Endothelial cell of umbilical vein (primary cell): Measurements from ENCODE around the gene CACNB4. TPM values are rescaled to one million over a fixed set of nuclear protein-coding genes. Genes with fewer than 3 reads are reported as not detected.

Experiments
- BruUV-seq: library from RNA; stranded (reverse); fragments of 400-500 nt; replicated peaks from 2 replicates; lab custom pipeline; 2021; lab: Mats Ljungman, UMichigan
- CTCF ChIA-PET: fragments of 300-600, 350-600 bp; sonication (Branson Sonifier 250); formaldehyde crosslinking; loops from one replicate; lab custom pipeline; 2021; ENCODE audit warnings: antibody characterized with exemption, inconsistent platforms; lab: Charles Lee
- POLR2A ChIA-PET: fragments of 300-600, 350-600 bp; sonication (Branson Sonifier 250); formaldehyde crosslinking; loops from one replicate; lab custom pipeline; 2021; ENCODE audit warnings: antibody characterized with exemption, inconsistent platforms; lab: Charles Lee
- DNase-seq: peaks from one replicate; pipeline ENCODE4 v3.0.0-alpha.2; 2011; ENCODE audit warnings: low read depth, low spot score
- FAIRE-seq: peaks from 2 replicates; lab custom pipeline; 2011; peaks lifted over from hg19 to GRCh38; lab: Jason Lieb, UNC
- H2AFZ ChIP-seq: 2 replicates; pipeline ENCODE4 v1.6.0; 2012; ENCODE audit warnings: low read depth, low read length, control low read depth, inconsistent platforms
- H3K27ac ChIP-seq: 2 replicates; pipeline ENCODE4 v1.5.1; 2011; ENCODE audit warnings: low read depth, mild to moderate bottlenecking, control low read depth, low read length, moderate library complexity; ENCODE audit not compliant: insufficient read depth
- H3K27me3 ChIP-seq, 2 experiments: 2 replicates each; pipeline versions ENCODE4 v1.6.0 to v1.6.1; 2011; ENCODE audit warnings: low read length in 2 of 2, mixed read lengths in 1 of 2; ENCODE audit not compliant: control insufficient read depth in 2 of 2, insufficient read depth in 2 of 2
- H3K36me3 ChIP-seq, 2 experiments: 2 replicates in 1 of 2; 3 replicates in 1 of 2; pipeline ENCODE4 v1.5.1; 2011; ENCODE audit warnings: low read length in 2 of 2, mild to moderate bottlenecking in 1 of 2, moderate library complexity in 1 of 2; ENCODE audit not compliant: control insufficient read depth in 2 of 2, insufficient read depth in 2 of 2; ENCODE audit errors: extremely low read depth in 1 of 2
- H3K4me1 ChIP-seq: 3 replicates; pipeline ENCODE4 v1.5.1; 2011; ENCODE audit warnings: mild to moderate bottlenecking, low read length; ENCODE audit not compliant: control insufficient read depth, insufficient read depth; ENCODE audit errors: extremely low read depth
- H3K4me2 ChIP-seq: 2 replicates; pipeline ENCODE4 v1.6.1; 2011; ENCODE audit warnings: low read length, control low read depth, mixed read lengths; ENCODE audit not compliant: insufficient read depth
- H3K4me3 ChIP-seq, 3 experiments: fragments of 200-600 bp in 1 of 3; sonication (generic), shearing (Covaris generic) in 1 of 3; replicated peaks in 1 of 3; 2 replicates each; pipeline ENCODE4 v1.5.1; 2011 to 2016; ENCODE audit warnings: control low read depth in 3 of 3, low read length in 3 of 3, mild to moderate bottlenecking in 2 of 3, inconsistent platforms in 1 of 3, low read depth in 1 of 3, moderate library complexity in 1 of 3; ENCODE audit not compliant: insufficient read depth in 1 of 3
- H3K79me2 ChIP-seq: 2 replicates; pipeline ENCODE4 v1.6.0; 2012; ENCODE audit warnings: low read length, inconsistent platforms; ENCODE audit not compliant: control insufficient read depth, insufficient read depth
- H3K9ac ChIP-seq: replicated peaks from 2 replicates; pipeline ENCODE3; 2011; ENCODE audit warnings: low read length, control low read depth; ENCODE audit not compliant: insufficient read depth; ENCODE audit errors: extremely low read depth
- H3K9me1 ChIP-seq: replicated peaks from 3 replicates; pipeline ENCODE4 v1.6.0; 2011; ENCODE audit warnings: mild to moderate bottlenecking, low read length; ENCODE audit not compliant: control insufficient read depth, insufficient read depth; ENCODE audit errors: extremely low read depth
- H3K9me3 ChIP-seq: replicated peaks from 2 replicates; pipeline ENCODE4 v1.5.1; 2012; ENCODE audit warnings: low read length, inconsistent platforms; ENCODE audit not compliant: control insufficient read depth, insufficient read depth
- H4K20me1 ChIP-seq: replicated peaks from 2 replicates; pipeline ENCODE3; 2011; ENCODE audit warnings: mild to moderate bottlenecking, low read length; ENCODE audit not compliant: control insufficient read depth, insufficient read depth; ENCODE audit errors: extremely low read depth
- EZH2 ChIP-seq: IDR thresholded peaks from 2 replicates; pipeline ENCODE4 v1.6.1; 2012; ENCODE audit warnings: borderline replicate concordance, low read depth, mild to moderate bottlenecking, moderate library complexity, low read length, inconsistent platforms; ENCODE audit not compliant: severe bottlenecking
- FOS ChIP-seq: IDR thresholded peaks from 2 replicates; pipeline ENCODE4 v1.6.1; 2011; ENCODE audit warnings: mild to moderate bottlenecking, low read length, moderate library complexity, borderline replicate concordance; ENCODE audit not compliant: insufficient read depth
- GATA2 ChIP-seq: IDR thresholded peaks from 2 replicates; pipeline ENCODE4 v1.7.0; 2011; ENCODE audit warnings: low read depth, mild to moderate bottlenecking, moderate library complexity, mixed read lengths, low read length; ENCODE audit not compliant: insufficient read length, insufficient read depth
- JUN ChIP-seq: IDR thresholded peaks from 2 replicates; pipeline ENCODE4 v1.6.1; 2011; ENCODE audit warnings: borderline replicate concordance, low read depth; ENCODE audit not compliant: insufficient read length, insufficient read depth
- MYC ChIP-seq: IDR thresholded peaks from one replicate; pipeline ENCODE4 v1.6.1; 2011; ENCODE audit warnings: mild to moderate bottlenecking, low read depth, low read length
- POLR2AphosphoS5 ChIP-seq: IDR thresholded peaks from 2 replicates; pipeline ENCODE4 v1.6.1; 2012; ENCODE audit warnings: low read depth, mild to moderate bottlenecking, control low read depth, low read length, moderate library complexity; ENCODE audit not compliant: insufficient read depth
- dilution Hi-C: fragments of 300-500 bp; cut with MboI; formaldehyde crosslinking; loops from one replicate; pipeline ENCODE4 v1.15.0; 2019; ENCODE audit warnings: low sequenced_read_pairs; ENCODE audit not compliant: extremely low pct_ligation_motif_present
- intact Hi-C: fragments of 100-400 bp; cut with micrococcal nuclease; formaldehyde crosslinking; loops from one replicate; pipeline ENCODE4 v1.10.0; 2022
- polyA plus RNA-seq, 4 experiments: library from polyadenylated mRNA; depleted of rRNA in 3 of 4; stranded (reverse) in 3 of 4; unstranded in 1 of 4; fragments of >200 nt; gene quantifications; 2 replicates each; pipeline versions ENCODE4 v1.2.1 to v1.2.3, GENCODE V29; 2011 to 2012; ENCODE audit warnings: missing spikeins in 1 of 4
- total RNA-seq: library from RNA; stranded (reverse); gene quantifications from 2 replicates; pipeline ENCODE4 v1.2.3, GENCODE V29; 2021
- TF ChIP-seq, protein P1 (sequence below), 2 donors: IDR thresholded peaks; 1 replicate in 1 of 2; 2 replicates in 1 of 2; pipeline ENCODE4 v1.5.1; 2011; ENCODE audit warnings: low read length in 2 of 2, mild to moderate bottlenecking in 2 of 2, moderate library complexity in 2 of 2, control low read depth in 1 of 2, inconsistent platforms in 1 of 2, low read depth in 1 of 2; ENCODE audit not compliant: insufficient read depth in 1 of 2; ENCODE audit errors: extremely low read depth in 1 of 2
- TF ChIP-seq, protein P2 (sequence below): IDR thresholded peaks from 2 replicates; pipeline ENCODE4 v1.6.1; 2011; ENCODE audit not compliant: insufficient read depth, insufficient read length

Gene CACNB4
- total and polyA plus RNA-seq, 2 donors (not counting 3 experiments of a cell fraction or from before 2014, with no cell fraction given), result 0.23 to 0.58 TPM

GRCh38 chr2:151861174-151861573, 237.7 kb downstream of the CACNB4 start:
- dilution Hi-C loops (no loop called here), intact Hi-C loops (no loop called here)
- H3K9me1 ChIP-seq, result no peaks in the 10 kb centered on the region
- POLR2A ChIA-PET, result no interaction called here
- peaks cover 0 to 6% of the 10 kb centered on the region in 2 experiments for H3K27me3 ChIP-seq
- H3K36me3 ChIP-seq, result no peaks in the 10 kb centered on the region
- H3K4me1 ChIP-seq, result no peaks in the 10 kb centered on the region
- H2AFZ ChIP-seq, result no peak overlapping the region
- no peaks in the 10 kb centered on the region for H3K9me3 ChIP-seq
- no peaks in the 10 kb centered on the region for H3K79me2 ChIP-seq
- TF ChIP-seq MYC (no peak), EZH2 (no peak), JUN (no peak), FOS (no peak), POLR2AphosphoS5 (no peak), GATA2 (no peak)
- TF ChIP-seq, protein P1, sequence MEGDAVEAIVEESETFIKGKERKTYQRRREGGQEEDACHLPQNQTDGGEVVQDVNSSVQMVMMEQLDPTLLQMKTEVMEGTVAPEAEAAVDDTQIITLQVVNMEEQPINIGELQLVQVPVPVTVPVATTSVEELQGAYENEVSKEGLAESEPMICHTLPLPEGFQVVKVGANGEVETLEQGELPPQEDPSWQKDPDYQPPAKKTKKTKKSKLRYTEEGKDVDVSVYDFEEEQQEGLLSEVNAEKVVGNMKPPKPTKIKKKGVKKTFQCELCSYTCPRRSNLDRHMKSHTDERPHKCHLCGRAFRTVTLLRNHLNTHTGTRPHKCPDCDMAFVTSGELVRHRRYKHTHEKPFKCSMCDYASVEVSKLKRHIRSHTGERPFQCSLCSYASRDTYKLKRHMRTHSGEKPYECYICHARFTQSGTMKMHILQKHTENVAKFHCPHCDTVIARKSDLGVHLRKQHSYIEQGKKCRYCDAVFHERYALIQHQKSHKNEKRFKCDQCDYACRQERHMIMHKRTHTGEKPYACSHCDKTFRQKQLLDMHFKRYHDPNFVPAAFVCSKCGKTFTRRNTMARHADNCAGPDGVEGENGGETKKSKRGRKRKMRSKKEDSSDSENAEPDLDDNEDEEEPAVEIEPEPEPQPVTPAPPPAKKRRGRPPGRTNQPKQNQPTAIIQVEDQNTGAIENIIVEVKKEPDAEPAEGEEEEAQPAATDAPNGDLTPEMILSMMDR (IDR thresholded peaks at IDR 0.05; ENCODE audit: extremely low read depth in 1 of 2, insufficient read depth in 1 of 2, low read depth in 1 of 2, low read length in 2 of 2), result no peak
- TF ChIP-seq, protein P2, sequence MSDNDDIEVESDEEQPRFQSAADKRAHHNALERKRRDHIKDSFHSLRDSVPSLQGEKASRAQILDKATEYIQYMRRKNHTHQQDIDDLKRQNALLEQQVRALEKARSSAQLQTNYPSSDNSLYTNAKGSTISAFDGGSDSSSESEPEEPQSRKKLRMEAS, result no peak
- CTCF ChIA-PET, result interaction anchor here (1.8 kb wide), 1 partner anchor 9 kb away, joined by 5 read pairs; no protein-coding TSS in a partner anchor
- DNase-seq, result no peak
- no peak for FAIRE-seq
- no peaks in the 10 kb centered on the region for H4K20me1 ChIP-seq
- BruUV-seq, result no TSS peak
- H3K4me2 ChIP-seq, result no peak overlapping the region
- no peak overlapping the region for H3K27ac ChIP-seq
- H3K4me3 ChIP-seq, result no peak overlapping the region
- H3K9ac ChIP-seq, result no peak overlapping the region
